Astrocyte (in vitro differentiated cells and primary cell): ENCODE results near the gene CFAP206.
"Not testable (repeated sequence)": the region's sequence is repeated elsewhere in the genome, so short reads cannot be mapped to it uniquely, and the experiment has no call there.

ENCODE experiments used
- CTCF ChIP-seq: IDR thresholded peaks from 2 replicates; pipeline ENCODE4 v1.5.1; 2011; ENCODE audit warnings: low read depth, mild to moderate bottlenecking, inconsistent platforms, low read length, moderate library complexity; ENCODE audit not compliant: insufficient read depth
- EZH2 ChIP-seq: IDR thresholded peaks from 2 replicates; pipeline ENCODE4 v1.6.1; 2012; ENCODE audit warnings: mild to moderate bottlenecking, low read length, inconsistent platforms; ENCODE audit not compliant: insufficient read depth

DNA sequence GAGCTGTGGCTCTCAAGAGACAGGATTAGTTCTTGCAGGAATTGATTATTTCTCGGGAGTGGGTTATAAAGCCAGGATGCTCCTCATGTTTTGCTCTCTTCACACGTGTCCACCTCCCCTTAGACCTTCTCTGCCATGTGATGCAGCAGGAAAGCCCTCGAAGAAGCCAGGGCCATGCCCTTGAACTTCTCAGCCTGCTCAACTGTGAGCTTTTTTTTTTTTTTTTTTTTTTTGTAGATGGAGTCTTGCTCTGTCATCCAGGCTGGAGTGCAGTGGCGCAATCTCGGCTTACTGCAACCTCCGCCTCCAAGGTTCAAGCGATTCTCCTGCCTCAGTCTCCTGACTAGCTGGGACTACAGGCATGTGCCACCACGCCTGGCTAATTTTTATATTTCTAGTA is 81.6 kb downstream of the CFAP206 start:
- not testable (repeated sequence) for TF ChIP-seq CTCF, EZH2
